ENCODE measurements around the gene HDAC4. TPM values are rescaled to one million over a fixed set of nuclear protein-coding genes. Genes with fewer than 3 reads are reported as not detected.

HDAC4 gene
- total RNA-seq, 1 experiment from 2014 or later: 32.0 TPM

DNA sequence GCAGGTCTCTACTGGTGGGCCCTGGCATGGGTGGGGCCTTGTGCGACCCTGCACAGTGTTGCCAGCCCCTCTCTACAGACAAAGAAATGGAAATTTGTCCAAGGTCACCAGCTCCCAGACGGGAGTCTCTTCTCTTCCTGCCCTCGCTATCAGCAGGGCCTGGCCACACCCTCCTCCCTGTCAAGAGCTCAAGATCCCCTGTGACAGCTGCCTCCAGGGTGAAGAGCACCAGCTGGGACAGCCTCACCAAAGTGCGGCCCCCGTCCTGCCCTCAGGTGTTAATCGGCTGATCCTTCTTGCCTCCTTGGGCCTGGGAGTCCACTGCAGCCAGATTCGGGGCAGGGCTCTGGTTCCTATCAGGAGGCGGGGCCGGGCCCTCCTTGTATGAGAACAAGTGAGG lies 293.9 kb downstream of the HDAC4 start:
- H3K18ac ChIP-seq (ENCODE audit: insufficient read length, low read depth, low read length): no peak overlapping the region
- no peaks in the 10 kb centered on the region for H3K27me3 ChIP-seq (ENCODE audit: insufficient read depth, low read length)
- no peak overlapping the region for H3K56ac ChIP-seq (ENCODE audit: insufficient read length, low read depth, low read length)
- H2BK15ac ChIP-seq (ENCODE audit: low read depth, low read length): no peak overlapping the region
- Mint-ChIP-seq H3K27me3 (ENCODE audit: low read depth) (no peaks in the 10 kb centered on the region), H3K27ac (no peak overlapping the region), H3K4me3 (no peak overlapping the region), H3K9me3 (no peaks in the 10 kb centered on the region), H3K4me1 (no peaks in the 10 kb centered on the region), H3K36me3 (ENCODE audit: insufficient read depth in 1 of 3, low read depth in 3 of 3) (peaks cover 5 to 28% (median 20%) of the 10 kb centered on the region in 3 experiments)
- no CpG with 5 or more reads among the region's 9 CpGs for WGBS (ENCODE audit: extremely low coverage, insufficient read length, low lambda C conversion rate)
- H3K9ac ChIP-seq (ENCODE audit: extremely low read depth, insufficient read length, low read length): no peak overlapping the region
- H3K4me2 ChIP-seq (ENCODE audit: insufficient read depth, insufficient read length, low read length): no peak overlapping the region
- H3T11ph ChIP-seq (ENCODE audit: low read length): no peak overlapping the region
- no peak overlapping the region for H2BK5ac ChIP-seq (ENCODE audit: insufficient read length, low read length)
- H2AK5ac ChIP-seq (ENCODE audit: insufficient read length, low read length): no peak overlapping the region
- no peak overlapping the region for H3K4ac ChIP-seq (ENCODE audit: low read depth, low read length)
- H3K9me3 ChIP-seq (ENCODE audit: control insufficient read depth, low read depth, low read length): no peaks in the 10 kb centered on the region
- no peak overlapping the region for H4K91ac ChIP-seq (ENCODE audit: insufficient read length, low read depth, low read length)
- H2BK12ac ChIP-seq (ENCODE audit: insufficient read length, low read depth, low read length): no peak overlapping the region
- H3K79me1 ChIP-seq (ENCODE audit: insufficient read depth, low read depth, low read length, poor library complexity, severe bottlenecking): no peaks in the 10 kb centered on the region
- H4K5ac ChIP-seq (ENCODE audit: insufficient read length, low read depth, low read length): no peak overlapping the region
- H4K8ac ChIP-seq (replicated peaks; ENCODE audit: insufficient read length, low read depth, low read length): no peak overlapping the region
- no peaks in the 10 kb centered on the region for H4K20me1 ChIP-seq (ENCODE audit: control insufficient read depth, insufficient read depth, insufficient read length)
- no peak overlapping the region for H3K23ac ChIP-seq (ENCODE audit: insufficient read length, low read depth, low read length)
- no peak overlapping the region for H2BK120ac ChIP-seq (ENCODE audit: low read depth, low read length, poor library complexity, severe bottlenecking)
- H3K23me2 ChIP-seq (ENCODE audit: insufficient read length, low read depth, low read length, poor library complexity, severe bottlenecking): no peaks in the 10 kb centered on the region
- no peak overlapping the region for H3K27ac ChIP-seq (ENCODE audit: insufficient read length, low read depth, low read length)
- no peaks in the 10 kb centered on the region for H3K4me1 ChIP-seq (ENCODE audit: insufficient read depth, low read length)
- no peak overlapping the region for H2BK20ac ChIP-seq (ENCODE audit: low read depth, low read length, poor library complexity, severe bottlenecking)
- DNase-seq: no peak
- no peak overlapping the region for H2AFZ ChIP-seq (ENCODE audit: low read length)
- TF ChIP-seq, protein P1, sequence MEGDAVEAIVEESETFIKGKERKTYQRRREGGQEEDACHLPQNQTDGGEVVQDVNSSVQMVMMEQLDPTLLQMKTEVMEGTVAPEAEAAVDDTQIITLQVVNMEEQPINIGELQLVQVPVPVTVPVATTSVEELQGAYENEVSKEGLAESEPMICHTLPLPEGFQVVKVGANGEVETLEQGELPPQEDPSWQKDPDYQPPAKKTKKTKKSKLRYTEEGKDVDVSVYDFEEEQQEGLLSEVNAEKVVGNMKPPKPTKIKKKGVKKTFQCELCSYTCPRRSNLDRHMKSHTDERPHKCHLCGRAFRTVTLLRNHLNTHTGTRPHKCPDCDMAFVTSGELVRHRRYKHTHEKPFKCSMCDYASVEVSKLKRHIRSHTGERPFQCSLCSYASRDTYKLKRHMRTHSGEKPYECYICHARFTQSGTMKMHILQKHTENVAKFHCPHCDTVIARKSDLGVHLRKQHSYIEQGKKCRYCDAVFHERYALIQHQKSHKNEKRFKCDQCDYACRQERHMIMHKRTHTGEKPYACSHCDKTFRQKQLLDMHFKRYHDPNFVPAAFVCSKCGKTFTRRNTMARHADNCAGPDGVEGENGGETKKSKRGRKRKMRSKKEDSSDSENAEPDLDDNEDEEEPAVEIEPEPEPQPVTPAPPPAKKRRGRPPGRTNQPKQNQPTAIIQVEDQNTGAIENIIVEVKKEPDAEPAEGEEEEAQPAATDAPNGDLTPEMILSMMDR (conservative IDR thresholded peaks at IDR 0.05): no peak
- H3K79me2 ChIP-seq (ENCODE audit: insufficient read depth, low read length): no peaks in the 10 kb centered on the region
- no peak overlapping the region for H3K14ac ChIP-seq (ENCODE audit: insufficient read depth, low read length)
